HG02884 (cell line): Measurements from ENCODE around the gene ZNRF1.
"Not testable (repeated sequence)": the region's sequence is repeated elsewhere in the genome, so short reads cannot be mapped to it uniquely, and the experiment has no call there.

Experiments
- ATAC-seq: cut with Tn5 transposase; IDR thresholded peaks from one replicate; pipeline ENCODE4 v1.9.1; 2021; ENCODE audit warnings: mild to moderate bottlenecking, moderate library complexity; ENCODE audit not compliant: unreplicated experiment

ZNRF1 gene

GRCh38 chr16:75000481-75001081, 1.8 kb downstream of the ZNRF1 start:
- ATAC-seq = no peak

- no peak for ATAC-seq
Observed at GRCh38 chr16:75002474-75002873, 3.6 kb downstream of the ZNRF1 start.

GRCh38 chr16:75003931-75004330, 5.1 kb downstream of the ZNRF1 start:
- ATAC-seq = no peak

GRCh38 chr16:75004460-75004859, 5.6 kb downstream of the ZNRF1 start:
- ATAC-seq = no peak

GRCh38 chr16:75005697-75006096, 6.9 kb downstream of the ZNRF1 start:
- no peak for ATAC-seq

GRCh38 chr16:75007443-75007842, 8.6 kb downstream of the ZNRF1 start:
- ATAC-seq = no peak

GRCh38 chr16:75010427-75010826, 11.6 kb downstream of the ZNRF1 start:
- ATAC-seq = no peak

- ATAC-seq = peak; percentile 54
Observed at GRCh38 chr16:75011634-75012307, 12.9 kb downstream of the ZNRF1 start.

- no peak for ATAC-seq
Observed at GRCh38 chr16:75012380-75013081, 13.7 kb downstream of the ZNRF1 start.

GRCh38 chr16:75013123-75013522, 14.3 kb downstream of the ZNRF1 start:
- not testable (repeated sequence) for ATAC-seq

- no peak for ATAC-seq
Observed at GRCh38 chr16:75014318-75014717, 15.5 kb downstream of the ZNRF1 start.

- not testable (repeated sequence) for ATAC-seq
Observed at GRCh38 chr16:75016451-75017081, 17.7 kb downstream of the ZNRF1 start.

GRCh38 chr16:75017670-75018525, 19.1 kb downstream of the ZNRF1 start:
- ATAC-seq = no peak

GRCh38 chr16:75019007-75019406, 20.2 kb downstream of the ZNRF1 start:
- ATAC-seq = no peak

GRCh38 chr16:75019586-75019985, 20.8 kb downstream of the ZNRF1 start:
- no peak for ATAC-seq

- ATAC-seq = no peak
Observed at GRCh38 chr16:75021410-75021809, 22.6 kb downstream of the ZNRF1 start.

GRCh38 chr16:75022567-75022966, 23.7 kb downstream of the ZNRF1 start:
- no peak for ATAC-seq

GRCh38 chr16:75023009-75023408, 24.2 kb downstream of the ZNRF1 start:
- no peak for ATAC-seq

GRCh38 chr16:75024182-75024581, 25.4 kb downstream of the ZNRF1 start:
- ATAC-seq = no peak

- ATAC-seq = no peak
Observed at GRCh38 chr16:75024594-75024993, 25.8 kb downstream of the ZNRF1 start.

- ATAC-seq = no peak
Observed at GRCh38 chr16:75025761-75026160, 26.9 kb downstream of the ZNRF1 start.
